ENCODE results near the gene ELMO1.

The ELMO1 gene

GRCh38 chr7:36823353-36823752, 625.3 kb downstream of the ELMO1 start:
- no peak for DNase-seq (ENCODE audit: low read depth)

- no peak for DNase-seq (ENCODE audit: low read depth)
Measured at GRCh38 chr7:36821617-36822016, 627.0 kb downstream of the ELMO1 start.

DNA sequence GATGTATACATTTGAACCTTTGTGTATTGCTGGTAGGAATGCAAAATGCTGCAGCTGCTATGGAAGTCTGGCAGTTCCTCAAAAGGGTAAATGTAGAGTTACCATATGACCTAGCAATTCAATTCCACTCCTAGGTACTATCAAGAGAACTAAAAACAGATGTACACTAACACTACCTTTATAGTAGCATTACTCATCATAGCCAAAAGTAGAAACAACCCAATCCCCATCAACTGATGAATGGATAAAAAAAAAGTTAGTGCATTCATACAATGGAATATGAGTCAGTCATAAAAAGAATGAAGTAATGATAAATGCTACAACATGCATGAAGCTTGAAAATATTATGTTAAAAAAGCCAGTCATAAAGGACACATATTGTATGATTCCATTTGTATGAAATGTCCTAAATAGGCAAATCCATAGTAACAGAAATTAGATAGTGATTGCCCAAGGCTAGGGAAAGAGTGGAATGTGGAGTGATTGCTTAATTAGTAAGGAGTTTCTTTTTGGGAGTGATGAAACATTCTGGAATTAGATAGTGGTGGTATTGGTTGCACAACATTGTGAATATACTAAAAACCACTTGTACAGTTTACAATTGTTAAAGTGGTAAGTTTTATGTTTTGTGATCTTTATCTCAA, 628.0 kb downstream of the ELMO1 start:
- DNase-seq (ENCODE audit: low read depth) = no peak

GRCh38 chr7:36819639-36820038, 629.0 kb downstream of the ELMO1 start:
- DNase-seq (ENCODE audit: low read depth) = no peak

- DNase-seq (ENCODE audit: low read depth) = no peak
Measured at GRCh38 chr7:36814311-36814710, 634.4 kb downstream of the ELMO1 start.

DNA sequence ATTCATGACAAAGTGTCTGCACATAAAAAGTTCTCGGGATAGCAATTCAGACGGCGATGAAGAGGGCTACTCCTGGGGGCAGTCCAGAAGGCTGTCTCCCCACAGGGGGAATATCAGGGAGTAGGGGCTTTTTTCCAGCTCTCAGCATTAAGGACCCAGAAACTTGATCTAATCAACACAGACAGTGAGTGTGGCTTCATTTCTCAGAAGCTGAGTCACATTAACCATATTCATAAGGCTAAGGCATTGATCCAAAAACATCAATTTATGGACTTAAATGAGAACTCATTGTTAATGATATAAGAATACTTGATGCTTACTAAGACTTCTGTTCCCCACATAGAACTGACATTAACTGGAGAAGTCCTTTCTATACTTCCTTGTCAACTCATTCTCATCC, 636.9 kb downstream of the ELMO1 start:
- DNase-seq (ENCODE audit: low read depth) = no peak

- no peak for DNase-seq (ENCODE audit: low read depth)
Measured at GRCh38 chr7:36810489-36810888, 638.2 kb downstream of the ELMO1 start.

- DNase-seq (ENCODE audit: low read depth) = no peak
Measured at GRCh38 chr7:36810032-36810431, 638.6 kb downstream of the ELMO1 start.

GRCh38 chr7:36809510-36809909, 639.2 kb downstream of the ELMO1 start:
- DNase-seq (ENCODE audit: low read depth) = no peak

GRCh38 chr7:36809086-36809485, 639.6 kb downstream of the ELMO1 start:
- no peak for DNase-seq (ENCODE audit: low read depth)

DNA sequence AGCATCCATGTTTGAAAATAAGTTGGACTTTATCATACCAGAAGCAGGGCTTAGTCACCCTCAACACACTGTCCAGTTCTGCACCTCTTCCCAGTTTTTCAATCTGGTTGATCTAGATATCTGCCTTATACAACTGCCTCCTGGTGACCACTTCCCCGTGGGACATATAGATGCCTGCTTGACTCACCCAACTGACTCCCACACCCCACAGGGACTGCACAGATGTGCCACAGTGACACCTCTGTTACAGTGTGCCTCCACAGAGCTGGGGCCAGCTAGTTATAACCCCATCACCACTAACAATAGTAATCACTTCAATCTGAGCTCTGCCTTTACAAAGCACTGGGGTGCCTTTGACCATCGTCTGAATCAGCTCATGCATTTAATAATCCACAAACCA, 641.8 kb downstream of the ELMO1 start:
- no peak for DNase-seq (ENCODE audit: low read depth)
